SK-N-SH treated with all-trans-retinoic acid at 6 μM for 48 hours (cell line): ENCODE results near the gene RASGRP3.

Experiments
- ARNTL ChIP-seq: fragments of 450-650 bp; formaldehyde crosslinking; IDR thresholded peaks from 2 replicates; pipeline ENCODE4 v1.5.0; 2020; ENCODE audit warnings: low read depth, mild to moderate bottlenecking, moderate library complexity, borderline replicate concordance
- CSDC2 ChIP-seq: fragments of 250-450 bp; sonication (Bioruptor Pico); IDR thresholded peaks from 2 replicates; pipeline ENCODE4 v1.5.0; 2020; ENCODE audit warnings: mild to moderate bottlenecking, moderate library complexity
- ESRRG ChIP-seq: fragments of 250-450 bp; sonication (Bioruptor Pico); IDR thresholded peaks from 2 replicates; pipeline ENCODE4 v1.6.1; 2021; ENCODE audit warnings: mild to moderate bottlenecking
- TCF4 ChIP-seq: fragments of 250-450 bp; sonication (Bioruptor Pico); IDR thresholded peaks from 2 replicates; pipeline ENCODE4 v1.8.0; 2021; ENCODE audit warnings: mild to moderate bottlenecking, moderate library complexity, borderline replicate concordance
- ZFP3 ChIP-seq: fragments of 250-450 bp; sonication (Bioruptor Pico); IDR thresholded peaks from 2 replicates; pipeline ENCODE4 v1.5.0; 2020; ENCODE audit warnings: mild to moderate bottlenecking, moderate library complexity
- ZFP30 ChIP-seq: fragments of 450-650 bp; formaldehyde crosslinking; IDR thresholded peaks from 2 replicates; pipeline ENCODE4 v1.5.0; 2022; ENCODE audit warnings: mild to moderate bottlenecking, moderate library complexity
- ZNF565 ChIP-seq: fragments of 450-650 bp; formaldehyde crosslinking; conservative IDR thresholded peaks from 2 replicates; pipeline ENCODE4 v1.5.0; 2020; ENCODE audit warnings: low read depth, mild to moderate bottlenecking, moderate library complexity
- ZNF70 ChIP-seq: fragments of 450-650 bp; formaldehyde crosslinking; IDR thresholded peaks from 2 replicates; pipeline ENCODE4 v1.5.0; 2020; ENCODE audit warnings: mild to moderate bottlenecking, moderate library complexity
- ZNF8 ChIP-seq: fragments of 450-650 bp; formaldehyde crosslinking; IDR thresholded peaks from 2 replicates; pipeline ENCODE4 v1.5.0; 2020; ENCODE audit warnings: mild to moderate bottlenecking, moderate library complexity
- TF ChIP-seq, protein P1 (sequence below): fragments of 250-450 bp; sonication (Bioruptor Pico); IDR thresholded peaks from 2 replicates; pipeline ENCODE4 v1.8.0; 2020; ENCODE audit warnings: mild to moderate bottlenecking, moderate library complexity, borderline replicate concordance
- TF ChIP-seq, protein P2 (sequence below): fragments of 250-450 bp; sonication (Bioruptor Pico); IDR thresholded peaks from 2 replicates; pipeline ENCODE4 v1.5.1; 2021; ENCODE audit warnings: mild to moderate bottlenecking, moderate library complexity
- TF ChIP-seq, protein P3 (sequence below): fragments of 250-450 bp; sonication (Bioruptor Pico); IDR thresholded peaks from 2 replicates; pipeline ENCODE4 v1.8.0; 2021; ENCODE audit warnings: low read depth, mild to moderate bottlenecking, moderate library complexity, borderline replicate concordance
- TF ChIP-seq, protein P4 (sequence below): fragments of 250-450 bp; sonication (Bioruptor Pico); IDR thresholded peaks from 2 replicates; pipeline ENCODE4 v1.5.1; 2020; ENCODE audit warnings: low read depth, mild to moderate bottlenecking, moderate library complexity

DNA sequence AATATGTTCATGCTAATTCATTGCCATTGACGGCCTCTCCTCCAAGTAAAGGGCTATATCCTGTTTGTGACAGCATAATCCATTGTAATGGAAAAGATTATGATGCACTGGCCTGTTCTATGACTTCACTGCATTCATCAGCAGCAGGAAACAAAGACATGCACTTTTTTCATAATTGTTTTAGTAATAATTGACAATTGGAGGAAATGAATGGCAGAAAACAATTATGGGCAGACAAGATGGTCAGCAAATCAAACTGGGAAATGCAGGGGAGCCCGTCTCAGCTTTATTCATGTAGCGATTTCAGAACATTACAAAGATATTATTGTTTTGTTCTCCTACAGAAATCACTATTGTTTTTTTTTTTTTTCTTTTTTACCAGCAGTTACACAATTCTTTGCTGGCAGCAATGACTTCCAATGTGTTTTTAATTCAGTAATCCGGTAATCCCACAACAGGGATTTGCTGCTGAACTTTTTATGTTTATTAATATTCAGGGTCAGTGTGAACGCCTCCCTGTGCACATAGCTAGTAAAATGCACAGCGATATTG lies 33.8 kb upstream of the RASGRP3 start:
- TF ChIP-seq ZFP3 (CRISPR knock-in tag): no peak
- TF ChIP-seq TCF4: no peak
- TF ChIP-seq, protein P1, sequence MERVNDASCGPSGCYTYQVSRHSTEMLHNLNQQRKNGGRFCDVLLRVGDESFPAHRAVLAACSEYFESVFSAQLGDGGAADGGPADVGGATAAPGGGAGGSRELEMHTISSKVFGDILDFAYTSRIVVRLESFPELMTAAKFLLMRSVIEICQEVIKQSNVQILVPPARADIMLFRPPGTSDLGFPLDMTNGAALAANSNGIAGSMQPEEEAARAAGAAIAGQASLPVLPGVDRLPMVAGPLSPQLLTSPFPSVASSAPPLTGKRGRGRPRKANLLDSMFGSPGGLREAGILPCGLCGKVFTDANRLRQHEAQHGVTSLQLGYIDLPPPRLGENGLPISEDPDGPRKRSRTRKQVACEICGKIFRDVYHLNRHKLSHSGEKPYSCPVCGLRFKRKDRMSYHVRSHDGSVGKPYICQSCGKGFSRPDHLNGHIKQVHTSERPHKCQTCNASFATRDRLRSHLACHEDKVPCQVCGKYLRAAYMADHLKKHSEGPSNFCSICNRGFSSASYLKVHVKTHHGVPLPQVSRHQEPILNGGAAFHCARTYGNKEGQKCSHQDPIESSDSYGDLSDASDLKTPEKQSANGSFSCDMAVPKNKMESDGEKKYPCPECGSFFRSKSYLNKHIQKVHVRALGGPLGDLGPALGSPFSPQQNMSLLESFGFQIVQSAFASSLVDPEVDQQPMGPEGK: no peak
- TF ChIP-seq, protein P2, sequence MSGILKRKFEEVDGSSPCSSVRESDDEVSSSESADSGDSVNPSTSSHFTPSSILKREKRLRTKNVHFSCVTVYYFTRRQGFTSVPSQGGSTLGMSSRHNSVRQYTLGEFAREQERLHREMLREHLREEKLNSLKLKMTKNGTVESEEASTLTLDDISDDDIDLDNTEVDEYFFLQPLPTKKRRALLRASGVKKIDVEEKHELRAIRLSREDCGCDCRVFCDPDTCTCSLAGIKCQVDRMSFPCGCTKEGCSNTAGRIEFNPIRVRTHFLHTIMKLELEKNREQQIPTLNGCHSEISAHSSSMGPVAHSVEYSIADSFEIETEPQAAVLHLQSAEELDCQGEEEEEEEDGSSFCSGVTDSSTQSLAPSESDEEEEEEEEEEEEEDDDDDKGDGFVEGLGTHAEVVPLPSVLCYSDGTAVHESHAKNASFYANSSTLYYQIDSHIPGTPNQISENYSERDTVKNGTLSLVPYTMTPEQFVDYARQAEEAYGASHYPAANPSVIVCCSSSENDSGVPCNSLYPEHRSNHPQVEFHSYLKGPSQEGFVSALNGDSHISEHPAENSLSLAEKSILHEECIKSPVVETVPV (CRISPR knock-in tag): no peak
- TF ChIP-seq ZNF8 (CRISPR knock-in tag): no peak
- no peak for TF ChIP-seq ZFP30 (CRISPR knock-in tag)
- TF ChIP-seq, protein P3, sequence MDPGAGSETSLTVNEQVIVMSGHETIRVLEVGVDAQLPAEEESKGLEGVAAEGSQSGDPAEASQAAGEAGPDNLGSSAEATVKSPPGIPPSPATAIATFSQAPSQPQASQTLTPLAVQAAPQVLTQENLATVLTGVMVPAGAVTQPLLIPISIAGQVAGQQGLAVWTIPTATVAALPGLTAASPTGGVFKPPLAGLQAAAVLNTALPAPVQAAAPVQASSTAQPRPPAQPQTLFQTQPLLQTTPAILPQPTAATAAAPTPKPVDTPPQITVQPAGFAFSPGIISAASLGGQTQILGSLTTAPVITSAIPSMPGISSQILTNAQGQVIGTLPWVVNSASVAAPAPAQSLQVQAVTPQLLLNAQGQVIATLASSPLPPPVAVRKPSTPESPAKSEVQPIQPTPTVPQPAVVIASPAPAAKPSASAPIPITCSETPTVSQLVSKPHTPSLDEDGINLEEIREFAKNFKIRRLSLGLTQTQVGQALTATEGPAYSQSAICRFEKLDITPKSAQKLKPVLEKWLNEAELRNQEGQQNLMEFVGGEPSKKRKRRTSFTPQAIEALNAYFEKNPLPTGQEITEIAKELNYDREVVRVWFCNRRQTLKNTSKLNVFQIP: no peak
- no peak for TF ChIP-seq ZNF565 (CRISPR knock-in tag)
- no peak for TF ChIP-seq ZNF70 (CRISPR knock-in tag)
- TF ChIP-seq CSDC2 (CRISPR knock-in tag): no peak
- TF ChIP-seq, protein P4, sequence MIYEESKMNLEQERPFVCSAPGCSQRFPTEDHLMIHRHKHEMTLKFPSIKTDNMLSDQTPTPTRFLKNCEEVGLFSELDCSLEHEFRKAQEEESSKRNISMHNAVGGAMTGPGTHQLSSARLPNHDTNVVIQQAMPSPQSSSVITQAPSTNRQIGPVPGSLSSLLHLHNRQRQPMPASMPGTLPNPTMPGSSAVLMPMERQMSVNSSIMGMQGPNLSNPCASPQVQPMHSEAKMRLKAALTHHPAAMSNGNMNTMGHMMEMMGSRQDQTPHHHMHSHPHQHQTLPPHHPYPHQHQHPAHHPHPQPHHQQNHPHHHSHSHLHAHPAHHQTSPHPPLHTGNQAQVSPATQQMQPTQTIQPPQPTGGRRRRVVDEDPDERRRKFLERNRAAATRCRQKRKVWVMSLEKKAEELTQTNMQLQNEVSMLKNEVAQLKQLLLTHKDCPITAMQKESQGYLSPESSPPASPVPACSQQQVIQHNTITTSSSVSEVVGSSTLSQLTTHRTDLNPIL (CRISPR knock-in tag): no peak
- TF ChIP-seq ESRRG: no peak
- TF ChIP-seq ARNTL (CRISPR knock-in tag): no peak
